ENCODE measurements around the gene ARL4C. TPM values are rescaled to one million over a fixed set of nuclear protein-coding genes. Genes with fewer than 3 reads are reported as not detected.

The ARL4C gene
- total and polyA plus RNA-seq, 2 experiments from 2014 or later: 15.9 to 30.0 TPM

DNA sequence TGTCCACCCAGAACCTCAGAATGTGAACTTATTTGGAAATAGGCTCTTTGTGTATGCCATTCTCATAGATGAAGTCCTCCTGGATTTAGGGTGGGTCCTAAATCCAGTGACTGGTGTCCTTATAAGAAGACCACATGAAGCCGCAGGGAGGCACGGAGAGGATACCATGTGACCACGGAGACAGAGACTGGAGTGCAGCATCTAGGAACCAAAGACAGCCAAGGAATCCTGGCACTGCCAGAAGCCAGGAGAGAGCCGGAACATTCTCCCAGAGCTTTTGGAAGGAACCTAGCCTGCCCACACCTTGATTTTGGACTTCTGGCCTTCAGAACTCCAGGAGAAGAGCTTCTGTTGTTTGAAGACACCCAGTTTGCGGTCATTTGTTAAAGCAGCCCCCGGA lies 49.7 kb downstream of the ARL4C start:
- no peaks in the 10 kb centered on the region for H3K27me3 ChIP-seq
- TF ChIP-seq, protein P1, sequence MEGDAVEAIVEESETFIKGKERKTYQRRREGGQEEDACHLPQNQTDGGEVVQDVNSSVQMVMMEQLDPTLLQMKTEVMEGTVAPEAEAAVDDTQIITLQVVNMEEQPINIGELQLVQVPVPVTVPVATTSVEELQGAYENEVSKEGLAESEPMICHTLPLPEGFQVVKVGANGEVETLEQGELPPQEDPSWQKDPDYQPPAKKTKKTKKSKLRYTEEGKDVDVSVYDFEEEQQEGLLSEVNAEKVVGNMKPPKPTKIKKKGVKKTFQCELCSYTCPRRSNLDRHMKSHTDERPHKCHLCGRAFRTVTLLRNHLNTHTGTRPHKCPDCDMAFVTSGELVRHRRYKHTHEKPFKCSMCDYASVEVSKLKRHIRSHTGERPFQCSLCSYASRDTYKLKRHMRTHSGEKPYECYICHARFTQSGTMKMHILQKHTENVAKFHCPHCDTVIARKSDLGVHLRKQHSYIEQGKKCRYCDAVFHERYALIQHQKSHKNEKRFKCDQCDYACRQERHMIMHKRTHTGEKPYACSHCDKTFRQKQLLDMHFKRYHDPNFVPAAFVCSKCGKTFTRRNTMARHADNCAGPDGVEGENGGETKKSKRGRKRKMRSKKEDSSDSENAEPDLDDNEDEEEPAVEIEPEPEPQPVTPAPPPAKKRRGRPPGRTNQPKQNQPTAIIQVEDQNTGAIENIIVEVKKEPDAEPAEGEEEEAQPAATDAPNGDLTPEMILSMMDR (IDR thresholded peaks at IDR 0.05; ENCODE audit: poor library complexity): no peak
- TF ChIP-seq EZH2phosphoT487 (IDR thresholded peaks at IDR 0.05; ENCODE audit: low read depth, severe bottlenecking, unreplicated experiment): no peak
- 92% methylated on average over 6 of the region's 6 CpGs for WGBS (ENCODE audit: low lambda C conversion rate, missing lambda C conversion rate)
- H3K9me3 ChIP-seq (ENCODE audit: low read depth): no peaks in the 10 kb centered on the region
- H3K36me3 ChIP-seq (replicated peaks; ENCODE audit: insufficient read depth, low read depth): no peaks in the 10 kb centered on the region
- DNase-seq (ENCODE audit: low spot score): no peak
- no peak overlapping the region for H2AFZ ChIP-seq
- no peak overlapping the region for H3K4me2 ChIP-seq
- no peaks in the 10 kb centered on the region for H4K20me1 ChIP-seq (ENCODE audit: insufficient read depth, poor library complexity, severe bottlenecking)
- peaks cover 11% of the 10 kb centered on the region for H3K4me1 ChIP-seq (ENCODE audit: insufficient read depth)
- no peaks in the 10 kb centered on the region for H3K79me2 ChIP-seq
- H3K4me3 ChIP-seq: no peak overlapping the region
- no peaks in the 10 kb centered on the region for H3K9me2 ChIP-seq (replicated peaks; ENCODE audit: insufficient read depth)
- peak overlapping the region; percentile 11 for H3K27ac ChIP-seq

DNA sequence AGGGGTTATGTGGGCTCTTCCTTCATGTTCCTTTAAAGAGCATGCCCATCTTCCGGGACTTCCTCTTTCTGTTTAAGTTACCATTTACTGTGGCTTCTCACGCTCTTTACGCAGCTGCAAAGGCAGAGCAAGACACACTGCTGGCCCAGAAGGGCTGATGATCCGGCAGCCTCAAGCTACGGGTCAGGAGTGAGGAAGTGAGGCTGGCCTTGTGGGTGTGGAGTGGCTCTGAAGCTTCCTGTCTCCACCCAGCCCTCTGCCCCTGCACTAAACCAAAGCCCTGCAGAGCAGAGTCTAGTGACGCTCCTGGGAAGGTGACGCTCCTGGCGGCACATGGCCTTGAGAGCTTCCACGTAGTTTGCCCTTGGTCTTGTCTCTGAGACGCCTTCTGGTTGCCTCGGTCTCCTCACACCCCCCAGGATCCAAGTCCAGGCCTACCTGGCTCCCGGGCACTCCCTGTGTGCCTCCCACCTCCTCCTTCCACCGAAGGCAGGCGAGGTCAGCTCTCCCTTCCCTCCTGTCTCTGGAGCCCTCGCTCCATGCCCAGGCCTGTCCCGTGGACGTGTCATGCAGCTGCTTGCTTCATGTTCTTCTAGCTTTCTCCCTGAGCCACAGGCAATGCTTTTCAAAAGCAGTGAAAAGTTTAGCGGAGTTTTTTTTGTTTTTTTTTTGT lies 50.3 kb downstream of the ARL4C start:
- Histone ChIP-seq H3K36me3 (replicated peaks; ENCODE audit: insufficient read depth, low read depth) (no peaks in the 10 kb centered on the region), H3K79me2 (no peaks in the 10 kb centered on the region), H3K27me3 (no peaks in the 10 kb centered on the region), H3K27ac (peak overlapping the region; percentile 70), H4K20me1 (ENCODE audit: insufficient read depth, poor library complexity, severe bottlenecking) (no peaks in the 10 kb centered on the region), H2AFZ (no peak overlapping the region), H3K9me2 (replicated peaks; ENCODE audit: insufficient read depth) (no peaks in the 10 kb centered on the region), H3K4me3 (no peak overlapping the region), H3K4me2 (no peak overlapping the region), H3K4me1 (ENCODE audit: insufficient read depth) (peaks cover 8% of the 10 kb centered on the region), H3K9me3 (ENCODE audit: low read depth) (no peaks in the 10 kb centered on the region)
- WGBS (ENCODE audit: low lambda C conversion rate, missing lambda C conversion rate): 81% methylated on average over 18 of the region's 18 CpGs
- TF ChIP-seq, protein P1 (IDR thresholded peaks at IDR 0.05; ENCODE audit: poor library complexity): no peak
- peak; percentile 34 for DNase-seq (ENCODE audit: low spot score)

DNA sequence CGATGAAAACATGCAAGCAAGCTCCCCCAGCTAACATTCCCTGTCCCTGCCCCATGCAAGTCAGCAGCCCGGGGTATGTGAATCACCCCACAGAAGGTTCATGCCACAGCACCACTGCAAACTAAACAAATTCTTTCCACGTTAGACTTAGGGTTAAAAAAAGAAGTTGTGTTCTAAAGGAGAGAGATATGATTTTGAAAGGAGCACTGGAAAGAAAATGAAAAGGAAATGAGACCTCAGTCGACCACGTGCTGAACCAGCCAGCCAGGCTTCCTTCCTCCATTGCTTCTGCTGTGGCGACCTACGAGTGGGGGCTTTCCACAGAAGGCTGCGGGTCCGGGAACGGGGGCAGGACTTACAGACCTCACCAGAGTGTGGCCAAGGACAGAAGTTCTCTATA lies 52.0 kb downstream of the ARL4C start:
- no peaks in the 10 kb centered on the region for H3K27me3 ChIP-seq
- peaks cover 8% of the 10 kb centered on the region for H3K4me1 ChIP-seq (ENCODE audit: insufficient read depth)
- H3K36me3 ChIP-seq (replicated peaks; ENCODE audit: insufficient read depth, low read depth): no peaks in the 10 kb centered on the region
- H3K79me2 ChIP-seq: no peaks in the 10 kb centered on the region
- H3K9me3 ChIP-seq (ENCODE audit: low read depth): no peaks in the 10 kb centered on the region
- H2AFZ ChIP-seq: no peak overlapping the region
- TF ChIP-seq EZH2phosphoT487 (IDR thresholded peaks at IDR 0.05; ENCODE audit: low read depth, severe bottlenecking, unreplicated experiment) (no peak), EZH2 (IDR thresholded peaks at IDR 0.05; ENCODE audit: borderline replicate concordance) (no peak)
- TF ChIP-seq, protein P1 (IDR thresholded peaks at IDR 0.05; ENCODE audit: poor library complexity): no peak
- DNase-seq (ENCODE audit: low spot score): no peak
- H3K27ac ChIP-seq: peak overlapping the region; percentile 36
- no peak overlapping the region for H3K4me2 ChIP-seq
- H3K9me2 ChIP-seq (replicated peaks; ENCODE audit: insufficient read depth): no peaks in the 10 kb centered on the region
- no peaks in the 10 kb centered on the region for H4K20me1 ChIP-seq (ENCODE audit: insufficient read depth, poor library complexity, severe bottlenecking)
- no peak overlapping the region for H3K4me3 ChIP-seq
- WGBS (ENCODE audit: low lambda C conversion rate, missing lambda C conversion rate): 74% methylated on average over 10 of the region's 10 CpGs

Measured in hepatocyte (in vitro differentiated cells).